ENCODE data around the gene CACNB2.

CACNB2 gene

GRCh38 chr10:18222866-18223265 is 82.6 kb downstream of the CACNB2 start:
- Histone ChIP-seq H3K4me1 (ENCODE audit: control insufficient read depth in 5 of 5, insufficient read depth in 5 of 5, low read length in 5 of 5) (peaks cover 0 to 6% (median 0%) of the 10 kb centered on the region in 5 donors), H3K27ac (ENCODE audit: low read depth, low read length) (no peak overlapping the region), H3K27me3 (ENCODE audit: control insufficient read depth in 5 of 5, insufficient read depth in 4 of 5, low read length in 5 of 5) (peaks cover 0 to 4% (median 0%) of the 10 kb centered on the region in 5 donors), H3K9me3 (ENCODE audit: control insufficient read depth in 5 of 5, low read length in 5 of 5) (no peaks in the 10 kb centered on the region), H3K4me3 (ENCODE audit: low read depth in 1 of 5, low read length in 5 of 5) (no peak overlapping the region), H3K36me3 (ENCODE audit: control insufficient read depth in 5 of 5, insufficient read depth in 5 of 5, low read length in 5 of 5) (no peaks in the 10 kb centered on the region), H3K9ac (ENCODE audit: low read length in 5 of 5) (no peak overlapping the region)

- H3K27ac ChIP-seq (ENCODE audit: low read depth, low read length) = no peak overlapping the region
Observed at GRCh38 chr10:18223898-18224297, 83.7 kb downstream of the CACNB2 start.

GRCh38 chr10:18224626-18225445 is 84.6 kb downstream of the CACNB2 start:
- Histone ChIP-seq H3K4me1 (ENCODE audit: control insufficient read depth in 5 of 5, insufficient read depth in 5 of 5, low read length in 5 of 5) (peaks cover 0 to 6% (median 0%) of the 10 kb centered on the region in 5 donors), H3K27ac (ENCODE audit: low read depth, low read length) (no peak overlapping the region), H3K4me3 (ENCODE audit: low read depth in 1 of 5, low read length in 5 of 5) (no peak overlapping the region)

More at GRCh38 chr10:18223898-18224297, 83.7 kb downstream of the CACNB2 start:
- Histone ChIP-seq H3K36me3 (ENCODE audit: control insufficient read depth in 5 of 5, insufficient read depth in 5 of 5, low read length in 5 of 5) (no peaks in the 10 kb centered on the region), H3K27me3 (ENCODE audit: control insufficient read depth in 5 of 5, insufficient read depth in 4 of 5, low read length in 5 of 5) (peaks cover 0 to 4% (median 0%) of the 10 kb centered on the region in 5 donors), H3K4me3 (ENCODE audit: low read depth in 1 of 5, low read length in 5 of 5) (no peak overlapping the region), H3K9ac (ENCODE audit: low read length in 5 of 5) (no peak overlapping the region), H3K9me3 (ENCODE audit: control insufficient read depth in 5 of 5, low read length in 5 of 5) (no peaks in the 10 kb centered on the region), H3K4me1 (ENCODE audit: control insufficient read depth in 5 of 5, insufficient read depth in 5 of 5, low read length in 5 of 5) (peaks cover 0 to 6% (median 0%) of the 10 kb centered on the region in 5 donors)

GRCh38 chr10:18226336-18226735 is 86.1 kb downstream of the CACNB2 start:
- Histone ChIP-seq H3K36me3 (ENCODE audit: control insufficient read depth in 5 of 5, insufficient read depth in 5 of 5, low read length in 5 of 5) (no peaks in the 10 kb centered on the region), H3K27ac (ENCODE audit: low read depth, low read length) (no peak overlapping the region), H3K9ac (ENCODE audit: low read length in 5 of 5) (no peak overlapping the region), H3K9me3 (ENCODE audit: control insufficient read depth in 5 of 5, low read length in 5 of 5) (no peaks in the 10 kb centered on the region), H3K4me1 (ENCODE audit: control insufficient read depth in 5 of 5, insufficient read depth in 5 of 5, low read length in 5 of 5) (peaks cover 0 to 6% (median 0%) of the 10 kb centered on the region in 5 donors), H3K27me3 (ENCODE audit: control insufficient read depth in 5 of 5, insufficient read depth in 4 of 5, low read length in 5 of 5) (peaks cover 0 to 4% (median 0%) of the 10 kb centered on the region in 5 donors), H3K4me3 (ENCODE audit: low read depth in 1 of 5, low read length in 5 of 5) (no peak overlapping the region)

More at GRCh38 chr10:18224626-18225445, 84.6 kb downstream of the CACNB2 start:
- no peaks in the 10 kb centered on the region for H3K36me3 ChIP-seq (ENCODE audit: control insufficient read depth in 5 of 5, insufficient read depth in 5 of 5, low read length in 5 of 5)
- no peak overlapping the region for H3K9ac ChIP-seq (ENCODE audit: low read length in 5 of 5)
- peaks cover 0 to 4% (median 0%) of the 10 kb centered on the region in 5 donors for H3K27me3 ChIP-seq (ENCODE audit: control insufficient read depth in 5 of 5, insufficient read depth in 4 of 5, low read length in 5 of 5)
- H3K9me3 ChIP-seq (ENCODE audit: control insufficient read depth in 5 of 5, low read length in 5 of 5) = no peaks in the 10 kb centered on the region

GRCh38 chr10:18229826-18230225 is 89.6 kb downstream of the CACNB2 start:
- Histone ChIP-seq H3K27ac (ENCODE audit: low read depth, low read length) (no peak overlapping the region), H3K4me1 (ENCODE audit: control insufficient read depth in 5 of 5, insufficient read depth in 5 of 5, low read length in 5 of 5) (peaks cover 0 to 4% (median 0%) of the 10 kb centered on the region in 5 donors), H3K9ac (ENCODE audit: low read length in 5 of 5) (no peak overlapping the region), H3K4me3 (ENCODE audit: low read depth in 1 of 5, low read length in 5 of 5) (no peak overlapping the region), H3K9me3 (ENCODE audit: control insufficient read depth in 5 of 5, low read length in 5 of 5) (no peaks in the 10 kb centered on the region), H3K36me3 (ENCODE audit: control insufficient read depth in 5 of 5, insufficient read depth in 5 of 5, low read length in 5 of 5) (no peaks in the 10 kb centered on the region), H3K27me3 (ENCODE audit: control insufficient read depth in 5 of 5, insufficient read depth in 4 of 5, low read length in 5 of 5) (peaks cover 0 to 4% (median 0%) of the 10 kb centered on the region in 5 donors)

GRCh38 chr10:18230794-18231193 is 90.6 kb downstream of the CACNB2 start:
- H3K27ac ChIP-seq (ENCODE audit: low read depth, low read length) = no peak overlapping the region

GRCh38 chr10:18231480-18231879 is 91.3 kb downstream of the CACNB2 start:
- no peak overlapping the region for H3K27ac ChIP-seq (ENCODE audit: low read depth, low read length)
- H3K9me3 ChIP-seq (ENCODE audit: control insufficient read depth in 5 of 5, low read length in 5 of 5) = no peaks in the 10 kb centered on the region

More at GRCh38 chr10:18230794-18231193, 90.6 kb downstream of the CACNB2 start:
- no peak overlapping the region for H3K4me3 ChIP-seq (ENCODE audit: low read depth in 1 of 5, low read length in 5 of 5)
- no peaks in the 10 kb centered on the region for H3K9me3 ChIP-seq (ENCODE audit: control insufficient read depth in 5 of 5, low read length in 5 of 5)
- no peaks in the 10 kb centered on the region for H3K36me3 ChIP-seq (ENCODE audit: control insufficient read depth in 5 of 5, insufficient read depth in 5 of 5, low read length in 5 of 5)
- no peak overlapping the region for H3K9ac ChIP-seq (ENCODE audit: low read length in 5 of 5)
- H3K4me1 ChIP-seq (ENCODE audit: control insufficient read depth in 5 of 5, insufficient read depth in 5 of 5, low read length in 5 of 5) = no peaks in the 10 kb centered on the region
- peaks cover 0 to 4% (median 0%) of the 10 kb centered on the region in 5 donors for H3K27me3 ChIP-seq (ENCODE audit: control insufficient read depth in 5 of 5, insufficient read depth in 4 of 5, low read length in 5 of 5)

GRCh38 chr10:18233775-18234174 is 93.6 kb downstream of the CACNB2 start:
- H3K36me3 ChIP-seq (ENCODE audit: control insufficient read depth in 5 of 5, insufficient read depth in 5 of 5, low read length in 5 of 5) = no peaks in the 10 kb centered on the region
- no peaks in the 10 kb centered on the region for H3K27me3 ChIP-seq (ENCODE audit: control insufficient read depth in 5 of 5, insufficient read depth in 4 of 5, low read length in 5 of 5)
- H3K9ac ChIP-seq (ENCODE audit: low read length in 5 of 5) = no peak overlapping the region
- no peaks in the 10 kb centered on the region for H3K4me1 ChIP-seq (ENCODE audit: control insufficient read depth in 5 of 5, insufficient read depth in 5 of 5, low read length in 5 of 5)
- H3K27ac ChIP-seq (ENCODE audit: low read depth, low read length) = no peak overlapping the region
- H3K9me3 ChIP-seq (ENCODE audit: control insufficient read depth in 5 of 5, low read length in 5 of 5) = no peaks in the 10 kb centered on the region
- no peak overlapping the region for H3K4me3 ChIP-seq (ENCODE audit: low read depth in 1 of 5, low read length in 5 of 5)

More at GRCh38 chr10:18231480-18231879, 91.3 kb downstream of the CACNB2 start:
- no peak overlapping the region for H3K4me3 ChIP-seq (ENCODE audit: low read depth in 1 of 5, low read length in 5 of 5)
- H3K27me3 ChIP-seq (ENCODE audit: control insufficient read depth in 5 of 5, insufficient read depth in 4 of 5, low read length in 5 of 5) = peaks cover 0 to 4% (median 0%) of the 10 kb centered on the region in 5 donors
- no peak overlapping the region for H3K9ac ChIP-seq (ENCODE audit: low read length in 5 of 5)
- no peaks in the 10 kb centered on the region for H3K4me1 ChIP-seq (ENCODE audit: control insufficient read depth in 5 of 5, insufficient read depth in 5 of 5, low read length in 5 of 5)
- no peaks in the 10 kb centered on the region for H3K36me3 ChIP-seq (ENCODE audit: control insufficient read depth in 5 of 5, insufficient read depth in 5 of 5, low read length in 5 of 5)

- H3K9me3 ChIP-seq (ENCODE audit: control insufficient read depth in 5 of 5, low read length in 5 of 5) = no peaks in the 10 kb centered on the region
- no peak overlapping the region for H3K4me3 ChIP-seq (ENCODE audit: low read depth in 1 of 5, low read length in 5 of 5)
- H3K27me3 ChIP-seq (ENCODE audit: control insufficient read depth in 5 of 5, insufficient read depth in 4 of 5, low read length in 5 of 5) = no peaks in the 10 kb centered on the region
- H3K4me1 ChIP-seq (ENCODE audit: control insufficient read depth in 5 of 5, insufficient read depth in 5 of 5, low read length in 5 of 5) = no peaks in the 10 kb centered on the region
- no peak overlapping the region for H3K9ac ChIP-seq (ENCODE audit: low read length in 5 of 5)
- no peaks in the 10 kb centered on the region for H3K36me3 ChIP-seq (ENCODE audit: control insufficient read depth in 5 of 5, insufficient read depth in 5 of 5, low read length in 5 of 5)
- no peak overlapping the region for H3K27ac ChIP-seq (ENCODE audit: low read depth, low read length)
Observed at GRCh38 chr10:18235477-18235876, 95.3 kb downstream of the CACNB2 start.

GRCh38 chr10:18236756-18237155 is 96.5 kb downstream of the CACNB2 start:
- H3K9me3 ChIP-seq (ENCODE audit: control insufficient read depth in 5 of 5, low read length in 5 of 5) = no peaks in the 10 kb centered on the region
- no peak overlapping the region for H3K9ac ChIP-seq (ENCODE audit: low read length in 5 of 5)
- no peaks in the 10 kb centered on the region for H3K36me3 ChIP-seq (ENCODE audit: control insufficient read depth in 5 of 5, insufficient read depth in 5 of 5, low read length in 5 of 5)
- no peaks in the 10 kb centered on the region for H3K27me3 ChIP-seq (ENCODE audit: control insufficient read depth in 5 of 5, insufficient read depth in 4 of 5, low read length in 5 of 5)
- H3K4me3 ChIP-seq (ENCODE audit: low read depth in 1 of 5, low read length in 5 of 5) = no peak overlapping the region
- H3K4me1 ChIP-seq (ENCODE audit: control insufficient read depth in 5 of 5, insufficient read depth in 5 of 5, low read length in 5 of 5) = no peaks in the 10 kb centered on the region
- H3K27ac ChIP-seq (ENCODE audit: low read depth, low read length) = no peak overlapping the region
